Cardiac muscle cell (in vitro differentiated cells and primary cell): ENCODE measurements around the gene ARHGEF37. TPM values are rescaled to one million over a fixed set of nuclear protein-coding genes. Genes with fewer than 3 reads are reported as not detected.
A peak's percentile ranks its signal among the peaks of the same experiment; 100 is the strongest.
"Not testable (repeated sequence)": the region's sequence is repeated elsewhere in the genome, so short reads cannot be mapped to it uniquely, and the experiment has no call there.

Experiments used
- DNase-seq, 2 donors: peaks; one replicate each; pipeline versions ENCODE4 v3.0.0 to v3.0.0-alpha.2; 2010 to 2017; ENCODE audit warnings: low read depth in 1 of 2, low spot score in 1 of 2
- H3K27ac ChIP-seq: fragments of 200-600 bp; sonication (generic); 2 replicates; pipeline ENCODE4 v1.5.1; 2016
- H3K27me3 ChIP-seq: fragments of 200-600 bp; sonication (generic); 2 replicates; pipeline ENCODE4 v1.6.0; 2016; ENCODE audit warnings: control low read depth
- H3K36me3 ChIP-seq: fragments of 200-600 bp; sonication (generic); 2 replicates; pipeline ENCODE4 v1.5.1; 2016; ENCODE audit warnings: control low read depth
- H3K4me1 ChIP-seq: fragments of 200-600 bp; sonication (generic); 2 replicates; pipeline ENCODE4 v1.8.1; 2017; ENCODE audit warnings: low read depth, mild to moderate bottlenecking, mixed run types
- H3K4me3 ChIP-seq: fragments of 200-600 bp; sonication (generic); 2 replicates; pipeline ENCODE4 v1.5.1; 2016; ENCODE audit warnings: mild to moderate bottlenecking
- H3K9me3 ChIP-seq: fragments of 200-600 bp; sonication (generic); 2 replicates; pipeline ENCODE4 v1.5.1; 2017; ENCODE audit warnings: low read depth, mild to moderate bottlenecking, control low read depth
- polyA plus RNA-seq: library from polyadenylated mRNA; unstranded; fragments of >200 nt; fragmentation: Nextera tagmentation; extraction: Ambion mirVana; gene quantifications from 2 replicates; pipeline ENCODE4 v1.2.1, GENCODE V29; 2016
- total RNA-seq: library from RNA; depleted of rRNA; stranded (reverse); fragments of >200 nt; gene quantifications from 2 replicates; pipeline ENCODE4 v1.2.3, GENCODE V29; 2016
- TF ChIP-seq, protein P1 (sequence below): IDR thresholded peaks from 2 replicates; pipeline ENCODE4 v1.5.1; 2012; ENCODE audit warnings: low read depth, mild to moderate bottlenecking, low read length

The ARHGEF37 gene
- total and polyA plus RNA-seq, 2 experiments from 2014 or later = 4.2 to 6.3 TPM

DNA sequence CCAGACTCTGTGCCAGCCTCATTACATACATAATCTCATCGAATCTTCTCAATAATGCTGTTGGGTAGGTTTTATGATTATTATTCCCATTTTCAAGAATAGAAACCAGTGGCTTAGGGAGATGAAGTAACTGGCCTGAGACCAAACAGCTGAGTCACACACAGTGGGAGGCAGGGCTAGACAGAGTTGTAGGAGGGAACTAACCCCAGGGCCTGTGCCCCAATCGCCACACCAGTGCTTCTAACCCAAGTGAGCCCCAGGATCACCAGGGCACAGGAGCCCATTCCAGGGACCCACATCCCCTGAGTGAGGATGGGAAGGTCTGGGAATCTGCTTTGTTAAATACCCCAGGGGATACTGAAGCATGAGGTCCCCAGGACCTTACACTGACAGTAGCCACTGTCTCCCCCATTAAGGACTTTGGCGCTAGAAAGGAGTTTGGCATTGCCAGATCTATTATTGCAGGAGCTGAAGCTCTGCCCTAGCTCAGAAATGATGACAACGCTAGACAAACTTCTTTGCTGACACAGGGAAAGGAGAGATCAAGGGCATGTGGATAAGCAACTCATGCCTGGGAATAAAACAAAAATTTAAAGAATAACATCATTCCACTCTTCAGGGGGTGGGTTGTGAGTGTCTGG is 85.0 kb downstream of the ARHGEF37 start:
- no peaks in the 10 kb centered on the region for H3K4me1 ChIP-seq
- peak in 1 of 2 donors; percentile 61 for DNase-seq
- H3K9me3 ChIP-seq = no peaks in the 10 kb centered on the region
- no peaks in the 10 kb centered on the region for H3K36me3 ChIP-seq
- no peaks in the 10 kb centered on the region for H3K27me3 ChIP-seq
- no peak overlapping the region for H3K4me3 ChIP-seq
- no peak overlapping the region for H3K27ac ChIP-seq
- TF ChIP-seq, protein P1, sequence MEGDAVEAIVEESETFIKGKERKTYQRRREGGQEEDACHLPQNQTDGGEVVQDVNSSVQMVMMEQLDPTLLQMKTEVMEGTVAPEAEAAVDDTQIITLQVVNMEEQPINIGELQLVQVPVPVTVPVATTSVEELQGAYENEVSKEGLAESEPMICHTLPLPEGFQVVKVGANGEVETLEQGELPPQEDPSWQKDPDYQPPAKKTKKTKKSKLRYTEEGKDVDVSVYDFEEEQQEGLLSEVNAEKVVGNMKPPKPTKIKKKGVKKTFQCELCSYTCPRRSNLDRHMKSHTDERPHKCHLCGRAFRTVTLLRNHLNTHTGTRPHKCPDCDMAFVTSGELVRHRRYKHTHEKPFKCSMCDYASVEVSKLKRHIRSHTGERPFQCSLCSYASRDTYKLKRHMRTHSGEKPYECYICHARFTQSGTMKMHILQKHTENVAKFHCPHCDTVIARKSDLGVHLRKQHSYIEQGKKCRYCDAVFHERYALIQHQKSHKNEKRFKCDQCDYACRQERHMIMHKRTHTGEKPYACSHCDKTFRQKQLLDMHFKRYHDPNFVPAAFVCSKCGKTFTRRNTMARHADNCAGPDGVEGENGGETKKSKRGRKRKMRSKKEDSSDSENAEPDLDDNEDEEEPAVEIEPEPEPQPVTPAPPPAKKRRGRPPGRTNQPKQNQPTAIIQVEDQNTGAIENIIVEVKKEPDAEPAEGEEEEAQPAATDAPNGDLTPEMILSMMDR = no peak

- Histone ChIP-seq H3K27ac (no peak overlapping the region), H3K27me3 (no peaks in the 10 kb centered on the region), H3K9me3 (no peaks in the 10 kb centered on the region), H3K4me3 (no peak overlapping the region), H3K36me3 (no peaks in the 10 kb centered on the region), H3K4me1 (no peaks in the 10 kb centered on the region)
- DNase-seq = peak in 1 of 2 donors; percentile 43
- TF ChIP-seq, protein P1 = peak; percentile 79
These were observed 86.0 kb downstream of the ARHGEF37 start for GRCh38 chr5:149667084-149667828.

DNA sequence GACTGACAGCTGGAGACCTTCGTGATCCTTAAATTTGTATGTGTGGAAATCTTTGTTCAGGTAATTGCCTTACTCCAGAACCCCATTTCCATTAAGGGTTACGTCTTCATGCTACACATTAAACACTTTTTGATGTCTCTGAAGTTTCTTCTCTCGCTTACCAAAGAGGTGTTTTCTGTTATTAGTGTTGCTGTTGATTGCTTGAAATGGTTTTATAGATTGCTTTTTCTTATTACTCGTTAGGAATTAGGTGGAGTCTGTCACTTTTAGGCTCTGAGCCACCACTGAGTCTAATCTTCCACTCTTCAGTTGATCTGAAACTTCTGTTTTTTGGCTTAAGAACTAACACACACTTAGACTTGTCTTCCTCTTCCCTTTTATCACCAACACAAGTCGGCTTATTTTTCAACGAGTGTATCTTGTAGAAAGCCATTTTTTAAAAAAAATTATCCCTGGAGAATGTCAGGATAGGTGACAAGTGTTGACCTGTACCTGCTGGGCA is 86.6 kb downstream of the ARHGEF37 start:
- H3K9me3 ChIP-seq = no peaks in the 10 kb centered on the region
- no peaks in the 10 kb centered on the region for H3K27me3 ChIP-seq
- TF ChIP-seq, protein P1 = no peak
- no peak overlapping the region for H3K27ac ChIP-seq
- no peak for DNase-seq
- no peaks in the 10 kb centered on the region for H3K36me3 ChIP-seq
- no peak overlapping the region for H3K4me3 ChIP-seq
- H3K4me1 ChIP-seq = no peaks in the 10 kb centered on the region

- H3K4me1 ChIP-seq, DNase-seq, H3K4me3 ChIP-seq, H3K27me3 ChIP-seq, H3K27ac ChIP-seq, H3K36me3 ChIP-seq, H3K9me3 ChIP-seq: not testable (repeated sequence)
These were observed 88.0 kb downstream of the ARHGEF37 start for GRCh38 chr5:149669273-149669672.

DNA sequence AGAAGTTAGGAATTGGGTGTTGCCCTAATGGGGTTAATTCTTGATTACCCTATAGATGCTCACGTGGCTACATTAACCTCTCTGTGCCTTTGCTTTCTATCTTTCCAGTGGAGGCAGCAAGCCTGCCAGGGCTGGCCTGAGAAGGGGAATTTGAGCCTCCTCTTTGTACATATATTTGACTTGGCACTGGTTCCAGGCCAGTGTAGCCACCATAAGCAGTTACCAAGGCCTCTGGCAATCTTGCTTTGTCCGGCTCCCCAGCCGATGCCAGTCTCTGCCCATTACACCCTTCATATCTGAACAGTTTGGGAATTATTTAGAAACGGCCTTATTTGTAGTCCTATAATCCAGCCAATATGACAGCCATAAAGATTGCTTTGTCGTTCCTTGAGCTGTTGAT is 90.2 kb downstream of the ARHGEF37 start:
- H3K36me3 ChIP-seq = no peaks in the 10 kb centered on the region
- no peaks in the 10 kb centered on the region for H3K9me3 ChIP-seq
- no peak overlapping the region for H3K27ac ChIP-seq
- no peaks in the 10 kb centered on the region for H3K4me1 ChIP-seq
- DNase-seq = no peak
- H3K27me3 ChIP-seq = no peaks in the 10 kb centered on the region
- TF ChIP-seq, protein P1 = no peak
- H3K4me3 ChIP-seq = no peak overlapping the region
